HG03097 (cell line): Measurements from ENCODE around the gene LRRC4C.

Experiments
- ATAC-seq: cut with Tn5 transposase; IDR thresholded peaks from one replicate; pipeline ENCODE4 v1.9.1; 2021; ENCODE audit not compliant: unreplicated experiment, low FRiP score

Gene LRRC4C

DNA sequence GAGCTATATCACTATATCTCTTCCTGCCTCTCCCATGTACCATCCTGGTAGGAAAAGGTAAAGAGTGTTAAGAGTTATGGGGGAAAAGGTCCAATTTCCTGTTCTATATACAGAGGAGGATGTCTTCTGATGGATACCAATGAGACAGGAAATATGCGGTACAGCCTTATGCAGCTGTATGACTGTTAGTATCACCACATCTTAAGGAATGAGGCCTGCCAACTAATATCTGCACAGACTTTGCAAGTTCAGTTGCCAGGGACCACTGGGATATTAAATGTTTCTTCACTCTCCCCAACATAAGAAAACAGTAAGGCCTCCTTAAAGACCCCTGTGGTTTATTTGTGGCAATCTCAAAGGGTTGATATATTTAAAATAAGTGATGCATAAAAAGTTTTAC is 1182.5 kb downstream of the LRRC4C start:
- ATAC-seq, result no peak

DNA sequence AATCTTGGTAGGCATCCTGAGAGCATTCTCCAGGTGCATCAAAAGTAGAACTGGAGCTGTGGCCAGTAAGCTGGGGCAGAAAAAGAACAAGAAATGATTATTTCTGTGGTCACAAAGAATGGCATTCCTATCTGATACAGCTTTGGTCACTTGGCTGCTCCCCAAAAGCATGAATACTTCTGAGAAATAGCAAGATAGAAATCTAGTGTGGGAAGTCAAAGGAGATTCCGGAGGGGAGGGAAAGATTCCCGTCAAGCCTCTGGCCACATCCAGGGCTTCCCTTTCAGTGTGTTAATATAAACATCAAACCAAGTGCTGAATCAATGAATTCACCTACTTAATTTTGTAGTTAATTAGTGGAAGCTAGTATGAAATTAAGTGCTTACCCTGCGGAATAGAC is 1185.4 kb downstream of the LRRC4C start:
- no peak for ATAC-seq

DNA sequence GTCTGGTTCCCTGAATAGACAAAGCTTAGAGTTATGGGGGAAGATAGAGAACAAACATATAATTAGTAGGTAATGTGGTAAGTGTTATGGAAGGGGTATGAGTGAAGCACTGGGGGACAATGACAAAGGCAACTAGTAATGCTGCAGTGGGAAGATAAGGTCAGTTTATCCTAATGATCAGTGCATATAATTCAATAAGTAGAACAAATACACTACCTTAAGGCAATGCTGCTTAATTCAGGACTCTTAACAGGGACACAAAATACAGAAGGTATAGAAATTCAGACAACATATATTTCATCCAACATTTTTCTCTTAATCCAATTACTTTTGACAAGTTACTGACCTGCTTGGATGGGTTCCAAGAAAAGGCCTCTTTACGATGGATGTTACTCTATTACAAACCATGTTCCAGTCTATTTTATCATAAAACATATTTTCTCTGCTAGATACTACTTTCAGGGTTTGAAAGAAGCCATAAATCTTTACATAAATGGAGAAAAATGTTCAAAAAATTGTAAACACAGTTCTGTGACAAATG is 1186.2 kb downstream of the LRRC4C start:
- ATAC-seq, result no peak

DNA sequence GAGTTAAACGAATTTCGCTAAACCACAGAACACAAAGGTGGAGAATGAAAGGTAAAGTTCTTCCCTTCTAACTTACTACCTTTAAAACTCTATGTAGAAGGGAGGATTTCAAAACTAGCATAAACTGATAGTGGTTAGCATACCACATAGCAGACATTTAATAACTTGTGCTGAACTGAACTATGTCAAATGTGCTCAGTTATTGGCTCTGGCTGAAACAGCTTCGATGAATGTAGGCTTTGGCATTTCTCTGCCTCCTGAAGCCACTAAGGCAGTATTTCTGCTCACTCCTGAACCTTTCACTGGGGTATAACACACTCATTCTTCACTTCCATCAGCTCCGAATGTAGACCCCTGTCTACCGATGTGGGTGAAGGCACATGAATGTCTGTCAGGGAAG is 1188.1 kb downstream of the LRRC4C start:
- no peak for ATAC-seq

DNA sequence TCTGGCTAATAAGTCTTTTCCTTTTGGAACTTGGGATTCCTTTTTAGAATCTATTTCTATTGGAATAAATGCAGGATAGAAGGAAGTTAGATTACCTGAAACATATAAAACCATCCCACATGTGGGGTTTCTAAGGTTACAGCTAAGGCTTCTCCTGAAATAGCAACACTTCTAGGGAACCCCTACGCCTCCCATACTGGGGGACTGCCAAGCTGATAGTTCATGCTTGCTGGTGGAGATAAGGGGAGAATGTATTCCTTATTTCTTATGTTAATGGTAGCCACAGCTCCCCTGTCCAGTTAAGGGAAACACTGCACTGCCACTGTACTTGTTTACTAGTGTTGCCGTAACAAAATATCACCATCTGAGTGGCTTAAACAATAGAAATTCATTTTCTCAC is 1189.6 kb downstream of the LRRC4C start:
- no peak for ATAC-seq

DNA sequence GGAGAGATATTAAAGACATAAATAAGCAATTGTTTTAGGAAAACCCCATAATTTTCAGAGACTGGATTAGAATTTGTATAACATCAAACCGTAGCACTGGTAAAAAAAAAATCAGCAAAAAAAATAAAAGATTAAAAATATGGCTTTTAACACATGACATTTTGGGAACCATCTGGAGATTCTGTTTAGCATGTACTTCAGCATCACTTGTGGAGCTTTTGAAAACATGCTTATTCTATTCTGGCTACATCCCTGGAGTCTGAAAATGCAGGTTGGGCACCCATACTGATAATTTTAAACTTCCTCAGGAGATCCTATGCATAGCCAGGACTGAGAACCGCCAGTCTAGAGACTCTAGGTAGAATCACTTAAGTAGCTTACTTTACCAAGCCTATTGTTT is 1190.9 kb downstream of the LRRC4C start:
- ATAC-seq, result no peak

DNA sequence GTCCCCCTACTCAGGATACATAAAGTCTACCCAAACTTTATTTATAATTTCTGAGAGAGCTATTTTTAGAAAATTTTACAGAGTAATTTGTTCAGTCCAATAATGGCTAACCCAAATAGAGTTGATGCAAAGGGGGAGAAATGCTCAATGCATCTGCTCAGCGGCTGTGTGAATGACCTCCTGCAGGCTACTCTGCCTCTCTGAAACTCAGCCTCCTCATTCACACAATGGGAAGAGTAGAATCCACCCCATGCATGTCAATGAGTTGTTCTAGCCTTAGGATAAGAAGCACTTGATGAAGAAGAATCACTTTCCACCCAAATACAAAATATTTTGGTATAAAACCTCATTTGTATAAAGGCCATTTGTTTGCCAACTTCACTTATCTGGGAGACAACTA is 1204.0 kb downstream of the LRRC4C start:
- ATAC-seq, result no peak

DNA sequence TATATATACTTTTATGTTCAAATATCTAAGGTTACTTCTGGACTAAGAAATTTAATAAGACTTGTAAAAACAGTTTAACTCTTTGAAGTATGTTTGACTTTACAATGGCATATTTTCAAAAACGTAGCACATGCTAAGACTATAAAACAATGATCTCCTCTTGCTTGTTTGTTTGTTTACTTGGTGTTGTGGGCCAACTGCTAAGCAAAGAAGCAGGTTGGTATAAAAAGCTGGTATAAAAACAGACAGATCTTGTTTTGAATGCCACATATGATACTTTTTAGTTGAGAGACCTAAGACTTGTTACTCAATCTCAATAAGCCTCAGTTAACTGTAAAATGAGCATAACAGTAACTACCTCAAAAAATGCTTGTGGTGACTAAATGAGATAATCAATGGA is 1206.3 kb downstream of the LRRC4C start:
- ATAC-seq, result no peak

DNA sequence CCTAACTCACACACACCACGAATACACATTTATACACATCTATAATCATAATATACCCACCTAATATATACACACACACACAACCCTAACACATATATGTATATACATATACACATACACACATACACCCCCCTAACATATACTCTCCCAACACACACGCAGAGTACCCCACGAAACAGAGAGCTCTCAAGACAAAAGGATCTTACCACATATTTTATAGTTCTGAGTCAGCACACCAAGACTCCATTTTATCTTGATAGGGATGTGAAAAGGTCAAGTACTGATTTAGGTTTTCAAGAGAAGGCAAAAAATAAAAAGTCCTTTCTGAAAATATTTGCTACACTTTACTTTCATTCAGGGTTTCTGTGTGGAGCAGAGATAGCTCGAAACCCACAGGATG is 1207.2 kb downstream of the LRRC4C start:
- ATAC-seq, result no peak

DNA sequence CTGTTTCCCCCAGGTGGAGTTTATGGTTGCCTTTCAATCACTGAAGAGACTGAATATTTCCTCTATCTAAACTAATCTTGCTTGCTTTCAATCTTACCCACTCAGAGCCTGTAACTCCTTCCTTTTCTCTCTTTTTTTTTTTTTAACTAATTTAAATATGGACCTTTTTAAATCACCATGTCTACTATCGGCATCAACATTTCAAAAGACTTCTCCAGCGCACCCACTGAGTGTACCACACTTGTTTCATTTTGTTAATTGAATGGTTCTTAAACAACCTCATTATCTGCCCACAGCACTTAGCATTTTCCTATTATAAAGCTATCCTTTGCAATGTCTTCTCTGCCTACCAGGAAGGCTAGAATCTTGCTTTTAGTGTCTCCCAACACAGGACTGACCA is 1212.5 kb downstream of the LRRC4C start:
- no peak for ATAC-seq

DNA sequence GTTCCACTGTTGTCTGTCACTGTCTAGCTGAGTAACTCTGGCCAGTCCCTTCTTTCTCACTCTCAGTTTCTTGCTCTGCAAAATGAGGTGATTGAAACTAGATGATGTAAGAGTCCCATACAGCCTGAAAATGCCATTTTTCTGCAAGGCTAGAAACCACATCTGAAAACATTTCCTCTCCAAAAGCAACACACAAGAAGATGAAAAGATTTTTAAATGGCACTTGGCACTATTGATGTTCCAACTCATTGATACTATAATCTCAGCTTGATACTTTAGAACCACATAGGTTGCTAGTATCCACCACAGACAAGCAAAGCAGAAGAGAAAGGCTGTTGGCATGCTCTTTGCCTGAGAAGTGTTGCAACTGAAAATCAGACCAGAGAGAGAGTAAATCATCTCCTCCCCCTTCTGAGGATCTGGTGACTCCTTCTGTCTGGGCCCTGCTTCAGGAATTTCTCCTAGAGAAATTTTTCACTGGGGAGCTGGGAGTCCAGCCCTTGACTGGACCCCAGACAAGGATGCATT is 1217.9 kb downstream of the LRRC4C start:
- ATAC-seq, result peak; percentile 84

DNA sequence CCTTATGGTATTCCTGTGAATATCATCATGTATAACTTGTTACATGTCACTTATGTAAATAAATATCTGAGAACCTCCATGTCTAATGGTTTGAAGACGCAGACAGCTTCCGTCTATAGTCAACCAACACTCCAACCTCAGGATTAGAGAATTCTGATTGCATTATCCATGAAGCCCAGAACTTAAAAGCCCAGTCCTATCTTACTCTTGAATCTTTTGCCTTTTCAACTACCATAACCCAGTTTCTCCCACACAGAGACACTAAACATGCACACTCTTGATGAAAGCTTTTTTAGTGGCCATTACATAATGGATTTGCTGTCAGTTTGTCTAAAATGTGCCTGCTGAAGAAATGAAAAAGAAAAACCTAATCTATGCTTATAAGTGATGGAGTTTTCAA is 1219.2 kb downstream of the LRRC4C start:
- no peak for ATAC-seq

DNA sequence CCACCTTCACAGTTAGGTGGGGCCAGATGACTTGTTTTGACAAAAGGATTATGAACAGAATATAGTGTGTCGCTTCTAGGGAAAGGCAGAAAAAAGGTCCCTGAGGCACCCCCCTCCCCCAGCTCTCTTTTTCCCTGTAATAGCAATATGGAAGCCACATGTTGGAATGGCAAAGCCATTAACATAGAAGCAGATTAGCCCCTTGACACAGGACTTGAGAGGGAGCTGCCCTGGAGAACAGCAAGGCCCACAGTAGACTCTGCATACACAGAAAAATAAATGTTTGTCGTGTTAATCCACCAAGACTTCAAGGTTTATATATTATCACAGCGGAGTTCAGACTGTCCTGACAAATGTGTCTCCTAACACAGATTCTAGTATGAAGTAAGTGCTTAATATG is 1222.9 kb downstream of the LRRC4C start:
- ATAC-seq, result no peak

DNA sequence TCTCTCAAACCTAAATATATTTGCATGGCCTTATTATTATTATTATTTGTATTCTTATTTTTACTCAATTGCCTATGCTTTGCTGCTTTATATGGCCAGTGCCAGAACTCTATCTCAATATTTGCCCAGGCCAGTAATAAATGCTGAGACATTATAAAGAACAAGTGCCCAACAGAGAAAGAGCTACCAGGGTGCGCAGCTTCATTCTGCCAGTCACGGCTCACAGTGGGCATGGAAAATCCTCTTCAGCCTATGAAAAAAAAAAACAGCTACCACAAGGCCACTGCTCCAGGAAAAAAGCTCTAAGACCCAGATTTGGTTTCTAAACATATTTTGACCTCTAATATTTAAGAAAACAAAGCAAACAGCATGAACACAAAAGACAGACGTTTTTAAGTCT is 1223.6 kb downstream of the LRRC4C start:
- no peak for ATAC-seq

DNA sequence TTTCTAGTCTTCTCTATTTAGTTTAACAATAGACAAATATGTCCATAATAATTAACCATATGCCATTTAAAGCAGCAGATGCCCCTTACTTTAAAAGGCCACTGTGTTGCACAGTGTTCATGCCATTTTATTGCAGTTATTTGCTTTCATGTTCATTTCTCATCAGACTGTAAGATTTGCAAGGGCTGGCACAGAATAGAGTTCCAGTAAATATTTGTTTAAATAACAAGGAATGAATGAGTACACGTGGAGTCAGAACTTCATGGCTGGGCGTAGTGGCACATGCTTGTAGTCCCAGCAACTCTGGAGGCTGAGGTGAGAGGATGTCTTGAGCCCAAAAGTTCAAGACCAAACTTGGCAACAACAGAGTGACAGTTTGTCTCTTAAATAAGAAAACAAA is 1228.6 kb downstream of the LRRC4C start:
- no peak for ATAC-seq

DNA sequence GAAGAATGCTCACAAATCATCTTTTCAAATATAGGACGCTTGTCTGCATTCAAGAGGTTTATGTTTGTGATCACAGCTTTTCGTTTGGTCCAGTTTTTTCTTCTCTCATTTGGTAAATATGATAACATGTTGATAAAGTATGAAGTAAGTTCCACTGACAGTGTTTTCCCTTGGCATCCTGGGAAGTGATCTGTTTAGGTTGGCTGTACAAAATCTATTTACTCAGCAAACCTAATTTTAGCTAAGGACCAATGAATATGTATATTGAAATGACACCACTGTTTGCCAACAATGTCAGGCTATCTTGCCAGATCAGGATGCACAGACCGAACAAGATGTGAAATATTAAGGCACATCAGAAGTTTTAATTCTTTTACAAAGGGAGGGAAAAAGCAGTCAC is 1230.8 kb downstream of the LRRC4C start:
- ATAC-seq, result no peak

DNA sequence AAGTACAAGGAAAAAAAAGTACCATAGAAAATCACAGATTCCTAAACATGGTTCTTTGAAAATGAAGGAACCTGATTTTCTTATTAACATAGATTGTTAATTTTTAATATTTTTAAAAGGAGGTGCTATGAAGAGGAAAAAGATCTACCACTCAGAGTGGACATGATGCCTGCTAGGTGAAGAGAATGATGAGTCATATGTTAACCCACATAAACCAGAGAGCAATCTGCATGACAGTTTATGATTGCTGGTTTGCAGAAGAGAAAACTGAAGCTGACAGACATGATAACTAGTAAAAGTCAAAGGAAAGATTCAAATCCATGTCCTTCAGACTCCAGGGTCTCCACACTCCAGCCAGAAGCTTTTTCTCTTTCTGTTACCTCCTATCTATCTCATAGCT is 1231.7 kb downstream of the LRRC4C start:
- ATAC-seq, result no peak

DNA sequence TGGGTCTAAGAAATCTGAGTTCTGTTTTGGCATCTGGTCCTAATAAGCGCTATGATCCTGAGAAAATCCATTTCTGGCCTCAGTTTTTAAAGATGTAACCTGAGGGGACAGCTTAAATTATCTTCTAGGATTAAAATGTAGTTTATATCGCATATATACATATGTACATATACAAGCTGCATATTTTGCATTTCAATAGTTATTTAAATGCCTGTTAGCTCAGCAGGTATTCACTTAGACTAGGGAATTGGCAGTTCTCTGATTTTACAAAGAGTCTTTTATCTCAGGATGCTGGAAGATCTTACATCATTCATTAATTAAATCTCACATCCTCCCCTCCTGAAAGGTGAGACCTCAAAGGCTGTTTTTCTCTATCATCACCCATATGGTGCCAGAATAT is 1232.8 kb downstream of the LRRC4C start:
- ATAC-seq, result no peak

DNA sequence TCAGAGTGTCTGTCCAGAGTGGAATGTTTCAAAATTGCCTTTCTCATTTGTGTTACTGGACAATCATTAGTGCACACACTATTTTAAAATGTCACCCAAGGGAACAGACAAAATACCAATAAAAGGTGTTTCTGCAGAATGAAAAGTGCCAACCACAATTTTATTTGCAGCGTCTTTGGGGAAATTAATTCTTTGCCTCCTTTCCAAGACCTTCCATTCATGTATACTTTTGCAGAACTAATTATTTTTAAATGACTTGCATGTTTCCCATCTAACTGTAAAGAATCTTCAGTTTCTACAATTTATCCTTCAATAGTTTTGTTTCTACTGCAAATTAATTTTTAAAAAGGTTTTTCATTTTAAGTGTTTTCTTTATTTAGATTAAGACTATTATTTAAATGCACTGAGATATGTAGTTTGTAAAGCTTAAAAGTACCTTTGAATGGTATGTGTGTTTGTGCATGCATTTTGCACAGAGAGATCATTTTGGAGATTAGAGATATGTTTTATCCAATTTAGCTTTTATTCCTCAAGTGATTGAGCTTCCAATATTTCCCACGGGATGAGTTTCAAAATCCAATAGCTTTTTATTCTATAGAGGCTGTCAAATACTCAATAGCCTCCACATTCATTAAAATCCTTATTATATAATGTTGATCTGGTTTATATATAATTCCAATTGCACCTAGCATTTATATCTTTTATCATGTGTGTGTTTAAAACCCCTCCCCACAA is 1235.7 kb downstream of the LRRC4C start:
- ATAC-seq, result no peak

DNA sequence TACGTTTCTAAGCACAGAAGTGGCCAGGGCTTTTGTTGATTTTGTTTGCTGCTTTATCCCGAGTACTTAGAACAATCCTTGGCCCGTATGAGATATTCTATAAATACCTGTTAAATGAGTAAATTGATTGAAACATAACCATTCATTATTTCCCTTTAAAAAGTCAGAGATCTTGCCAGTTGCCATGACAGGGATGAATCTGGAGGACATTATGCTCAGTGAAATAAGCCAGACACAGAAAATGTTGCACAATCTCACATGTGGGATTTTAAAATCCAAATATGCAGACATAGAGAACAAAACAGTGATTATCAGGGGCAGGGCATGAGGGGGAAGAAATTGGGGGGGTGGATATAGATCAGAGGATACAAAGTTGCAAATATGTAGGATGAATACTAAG is 1240.1 kb downstream of the LRRC4C start:
- ATAC-seq, result no peak

DNA sequence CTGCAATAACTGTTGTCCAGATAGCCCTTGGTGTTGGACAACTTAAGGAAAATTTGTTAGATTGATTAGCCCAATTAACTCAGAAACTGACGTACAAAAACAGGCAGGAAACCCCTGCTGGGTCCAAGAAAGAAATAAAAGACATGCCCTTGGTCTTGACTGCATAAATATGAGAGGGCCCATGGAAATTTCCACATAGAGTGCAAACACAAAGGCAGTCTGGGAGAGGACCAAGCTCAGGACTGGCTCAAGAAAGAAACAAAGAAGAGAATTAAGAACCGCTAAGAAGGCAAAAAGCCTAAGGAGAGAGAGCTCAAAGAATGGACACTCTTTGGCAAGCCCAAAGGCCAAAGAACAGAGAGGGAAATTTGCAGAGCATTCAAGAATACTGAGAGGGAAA is 1243.9 kb downstream of the LRRC4C start:
- ATAC-seq, result no peak

DNA sequence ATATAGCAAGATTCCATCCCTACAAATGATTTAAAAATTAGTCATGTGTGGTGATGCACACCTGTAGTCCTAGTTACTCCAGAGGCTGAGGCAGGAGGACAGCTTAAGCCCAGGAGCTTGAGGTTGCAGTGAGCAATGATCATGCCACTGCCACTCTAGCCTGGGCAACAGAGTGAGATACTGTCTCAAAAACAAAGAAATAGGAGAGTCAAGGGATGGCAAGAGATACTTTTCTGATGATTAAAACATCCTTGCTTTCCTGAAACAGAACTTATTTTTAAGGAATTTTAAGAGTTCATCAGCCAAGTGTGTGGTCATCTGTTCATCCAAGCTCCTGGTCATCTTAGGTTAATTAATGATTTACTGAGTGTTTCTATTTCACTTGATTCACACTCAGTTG is 1252.0 kb downstream of the LRRC4C start:
- ATAC-seq, result no peak

DNA sequence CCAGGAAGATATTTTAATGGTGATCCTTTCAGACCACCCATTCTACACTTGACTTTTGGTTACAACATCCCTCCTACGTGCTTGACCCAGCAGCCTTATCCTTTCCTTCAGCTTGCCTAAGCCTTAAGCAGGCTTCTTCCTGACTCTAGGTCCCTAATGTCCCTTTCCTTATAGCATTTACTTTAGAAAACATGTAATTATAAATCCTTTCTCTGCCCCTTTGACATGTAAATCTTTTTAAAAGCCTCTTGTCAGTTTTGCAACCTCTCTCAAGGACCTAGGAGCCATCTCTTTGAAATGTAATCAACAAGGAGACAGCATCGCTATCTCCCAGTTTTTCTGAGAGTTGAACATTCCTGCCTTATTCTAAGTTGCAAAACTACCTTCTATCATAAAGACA is 1255.2 kb downstream of the LRRC4C start:
- no peak for ATAC-seq
